GM12878 (cell line): Measurements from ENCODE around the gene SOX6. TPM values are rescaled to one million over a fixed set of nuclear protein-coding genes. Genes with fewer than 3 reads are reported as not detected.

ENCODE experiments used
- ATAC-seq: fragments of 200-7000 bp; cut with Tn5 transposase; 3 replicates; pipeline ENCODE4 v1.9.1; 2020; ENCODE audit warnings: mild to moderate bottlenecking, moderate library complexity
- BruUV-seq: library from RNA; stranded (reverse); fragments of 400-500 nt; replicated peaks from 2 replicates; lab custom pipeline; 2021; lab: Mats Ljungman, UMichigan
- CTCF ChIA-PET: fragments of 300-600 bp; sonication (Branson Sonifier 250); formaldehyde crosslinking; extraction: SDS; loops from one replicate; lab custom pipeline; 2021; ENCODE audit warnings: inconsistent platforms; lab: Yijun Ruan, JAX
- POLR2A ChIA-PET: fragments of 350-600 bp; formaldehyde crosslinking; extraction: SDS; loops from one replicate; lab custom pipeline; 2021; ENCODE audit warnings: inconsistent platforms; lab: Charles Lee
- RAD21 ChIA-PET: fragments of 300-600 bp; sonication (Branson Sonifier 250); formaldehyde crosslinking; loops from one replicate; lab custom pipeline; 2023; ENCODE audit warnings: antibody characterized with exemption; ENCODE audit not compliant: unreplicated experiment; lab: Charles Lee
- SMC1A ChIA-PET: fragments of 300-600 bp; sonication (Branson Sonifier 250); formaldehyde crosslinking; loops from one replicate; lab custom pipeline; 2023; ENCODE audit not compliant: unreplicated experiment, uncharacterized antibody; lab: Charles Lee
- DNase-seq: peaks from one replicate; pipeline ENCODE4 v3.0.0-alpha.2; 2011; ENCODE audit warnings: low read depth, low spot score
- FAIRE-seq: peaks from 3 replicates; lab custom pipeline; 2011; peaks lifted over from hg19 to GRCh38; lab: Jason Lieb, UNC
- H2AFZ ChIP-seq: 2 replicates; pipeline ENCODE4 v1.6.0; 2011; ENCODE audit warnings: low read depth, low read length, control low read depth; ENCODE audit not compliant: control insufficient read depth
- H3K27ac ChIP-seq: 2 replicates; pipeline ENCODE4 v1.5.1; 2011; ENCODE audit warnings: control low read depth; ENCODE audit not compliant: control insufficient read depth, insufficient read depth
- H3K27me3 ChIP-seq, 2 experiments: replicated peaks in 1 of 2; 2 replicates each; pipeline versions ENCODE4 v1.6.0 to v1.6.1; 2011; ENCODE audit warnings: low read length in 1 of 2; ENCODE audit not compliant: control insufficient read depth in 2 of 2, insufficient read depth in 2 of 2
- H3K36me3 ChIP-seq, 2 experiments: 2 replicates each; pipeline ENCODE4 v1.5.1; 2011; ENCODE audit warnings: low read length in 1 of 2; ENCODE audit not compliant: control insufficient read depth in 2 of 2, insufficient read depth in 2 of 2
- H3K4me1 ChIP-seq: 2 replicates; pipeline ENCODE4 v1.6.1; 2011; ENCODE audit warnings: mild to moderate bottlenecking, low read length, moderate library complexity, mixed read lengths; ENCODE audit not compliant: control insufficient read depth, insufficient read depth
- H3K4me2 ChIP-seq: 2 replicates; pipeline ENCODE4 v1.6.0; 2011; ENCODE audit warnings: control low read depth; ENCODE audit not compliant: control insufficient read depth, insufficient read depth
- H3K4me3 ChIP-seq: fragments of 200-600 bp; sonication (generic); 2 replicates; pipeline ENCODE4 v1.5.1; 2016
- H3K79me2 ChIP-seq: 2 replicates; pipeline ENCODE4 v1.6.0; 2011; ENCODE audit warnings: low read length; ENCODE audit not compliant: control insufficient read depth, insufficient read depth
- H3K9ac ChIP-seq: 2 replicates; pipeline ENCODE4 v1.8.0; 2011; ENCODE audit warnings: low read length, control low read depth, mixed read lengths; ENCODE audit not compliant: control insufficient read depth, insufficient read depth
- H3K9me3 ChIP-seq: replicated peaks from 3 replicates; pipeline ENCODE4 v1.5.1; 2011; ENCODE audit warnings: mild to moderate bottlenecking, low read length; ENCODE audit not compliant: control insufficient read depth, insufficient read depth
- H4K20me1 ChIP-seq: 2 replicates; pipeline ENCODE4 v1.6.0; 2011; ENCODE audit not compliant: control insufficient read depth, insufficient read depth
- ATF7 ChIP-seq: fragments of 450-650 bp; IDR thresholded peaks from 2 replicates; pipeline ENCODE4 v1.6.1; 2016; ENCODE audit warnings: low read depth, mild to moderate bottlenecking
- BCL11A ChIP-seq: IDR thresholded peaks from 2 replicates; pipeline ENCODE4 v1.6.1; 2011; ENCODE audit warnings: low read depth, low read length
- BCLAF1 ChIP-seq: fragments of 450-650 bp; IDR thresholded peaks from 2 replicates; pipeline ENCODE4 v1.6.1; 2017; ENCODE audit warnings: antibody characterized with exemption, mild to moderate bottlenecking, moderate library complexity
- BRCA1 ChIP-seq: IDR thresholded peaks from 2 replicates; pipeline ENCODE4 v1.6.1; 2011; ENCODE audit warnings: low read depth, low read length, improper control_type of control experiment
- CBFB ChIP-seq: IDR thresholded peaks from 2 replicates; pipeline ENCODE4 v1.6.1; 2016; ENCODE audit warnings: antibody characterized with exemption, low read depth
- CEBPB ChIP-seq, 2 experiments: fragments of 150-350 bp in 1 of 2; IDR thresholded peaks; 2 replicates each; pipeline ENCODE4 v1.6.1; 2012 to 2014; ENCODE audit warnings: low read depth in 2 of 2, low read length in 2 of 2, borderline replicate concordance in 1 of 2, inconsistent platforms in 1 of 2
- EP300 ChIP-seq, 2 experiments: fragments of 150-350 bp in 1 of 2; IDR thresholded peaks; 2 replicates each; pipeline ENCODE4 v1.6.1; 2011 to 2012; ENCODE audit warnings: low read depth in 2 of 2, low read length in 2 of 2, borderline replicate concordance in 1 of 2, improper control_type of control experiment in 1 of 2, inconsistent platforms in 1 of 2; ENCODE audit not compliant: control insufficient read depth in 1 of 2
- HDAC6 ChIP-seq: fragments of 200-600 bp; sonication (generic); IDR thresholded peaks from one replicate; pipeline ENCODE4 v1.8.0; 2017; ENCODE audit warnings: antibody characterized with exemption; ENCODE audit not compliant: unreplicated experiment
- JUNB ChIP-seq: IDR thresholded peaks from 2 replicates; pipeline ENCODE4 v1.6.1; 2016; ENCODE audit warnings: antibody characterized with exemption, mild to moderate bottlenecking
- LARP7 ChIP-seq: fragments of 450-650 bp; IDR thresholded peaks from 2 replicates; pipeline ENCODE4 v1.6.1; 2017; ENCODE audit warnings: mild to moderate bottlenecking
- SMARCA5 ChIP-seq: fragments of 450-650 bp; IDR thresholded peaks from 2 replicates; pipeline ENCODE4 v1.6.1; 2017; ENCODE audit warnings: mild to moderate bottlenecking
- TARDBP ChIP-seq: IDR thresholded peaks from 2 replicates; pipeline ENCODE4 v1.6.1; 2016; ENCODE audit warnings: borderline replicate concordance
- ZBED1 ChIP-seq: IDR thresholded peaks from 2 replicates; pipeline ENCODE4 v1.6.1; 2016; ENCODE audit warnings: borderline replicate concordance
- ZNF384 ChIP-seq: IDR thresholded peaks from 2 replicates; pipeline ENCODE4 v1.6.1; 2012; ENCODE audit warnings: low read depth, mild to moderate bottlenecking, low read length, improper control_type of control experiment, borderline replicate concordance
- WGBS: methylation state at CpG from one replicate; pipeline ENCODE4 v1.1.6; 2016; ENCODE audit warnings: low lambda C conversion rate; ENCODE audit not compliant: insufficient replicate concordance, insufficient coverage; ENCODE audit errors: missing lambda C conversion rate; 5-methylcytosine and 5-hydroxymethylcytosine counted together
- in situ Hi-C: fragments of 300-500 bp; cut with MboI; formaldehyde crosslinking; loops from 9 replicates; pipeline ENCODE4 v1.14.3; 2018; ENCODE audit warnings: mixed read lengths
- intact Hi-C: fragments of 100-400 bp; cut with micrococcal nuclease; formaldehyde crosslinking; loops from one replicate; pipeline ENCODE4 v1.14.2; 2022; ENCODE audit not compliant: unreplicated experiment
- polyA plus RNA-seq, 11 experiments: library from polyadenylated mRNA; depleted of rRNA in 4 of 11; unstranded in 6 of 11; stranded (reverse) in 5 of 11; fragments of >200 nt; fragmentation: Nextera tagmentation in 4 of 11; fragmentation: Illumina TruSeq in 1 of 11; extraction: Ambion mirVana in 4 of 11; extraction: Trizol in 1 of 11; gene quantifications; 1 replicate in 1 of 11; 2 replicates in 10 of 11; pipeline versions ENCODE4 v1.2.1 to v1.2.3, GENCODE V29; 2011 to 2016; ENCODE audit warnings: inconsistent platforms in 2 of 11, missing spikeins in 2 of 11, low read depth in 1 of 11
- total RNA-seq, 4 experiments: library from RNA; depleted of rRNA in 3 of 4; stranded (reverse); fragments of >200 nt in 3 of 4; fragmentation: Illumina TruSeq in 1 of 4; extraction: Trizol in 1 of 4; gene quantifications; 2 replicates each; pipeline versions ENCODE4 v1.2.1 to v1.2.3, GENCODE V29; 2013 to 2021

The SOX6 gene
- total and polyA plus RNA-seq, 10 of the 15 experiments (the other 5 are each of a cell fraction or from before 2014, with no cell fraction given) = 0.03 to 0.71 (median 0.29) TPM; not detected in 4

- ChIA-PET POLR2A (no interaction called here), RAD21 (no interaction called here), CTCF (no interaction called here), SMC1A (interaction anchor here (0.7 kb wide), 1 partner anchor 121 kb away, joined by 3 read pairs; no protein-coding TSS in a partner anchor)
- no peak for TF ChIP-seq BRCA1
- TF ChIP-seq BCLAF1 = no peak
- TF ChIP-seq ZBED1 = no peak
- no peak for TF ChIP-seq HDAC6
- no peak for TF ChIP-seq JUNB
- Histone ChIP-seq H3K36me3 (no peaks in the 10 kb centered on the region), H3K4me2 (no peak overlapping the region), H2AFZ (no peak overlapping the region), H3K27ac (no peak overlapping the region), H3K9me3 (no peaks in the 10 kb centered on the region), H3K9ac (no peak overlapping the region), H3K79me2 (no peaks in the 10 kb centered on the region), H3K4me3 (no peak overlapping the region), H4K20me1 (no peaks in the 10 kb centered on the region), H3K4me1 (no peaks in the 10 kb centered on the region), H3K27me3 (no peaks in the 10 kb centered on the region)
- ATAC-seq (no peak), DNase-seq (no peak), FAIRE-seq (no peak)
- no TSS peak for BruUV-seq
- in situ Hi-C loops = no loop called here
- intact Hi-C loops = no loop called here
- WGBS = 3% methylated on average over 1 of the region's 1 CpG
Measured at GRCh38 chr11:16291729-16292128, 64.6 kb downstream of the SOX6 start.

- Histone ChIP-seq H3K9ac (no peak overlapping the region), H4K20me1 (no peaks in the 10 kb centered on the region), H3K79me2 (no peaks in the 10 kb centered on the region), H3K27me3 (no peaks in the 10 kb centered on the region), H2AFZ (no peak overlapping the region), H3K4me3 (no peak overlapping the region), H3K36me3 (no peaks in the 10 kb centered on the region), H3K9me3 (no peaks in the 10 kb centered on the region), H3K4me1 (no peaks in the 10 kb centered on the region), H3K4me2 (no peak overlapping the region), H3K27ac (no peak overlapping the region)
- intact Hi-C loops (no loop called here), in situ Hi-C loops (no loop called here)
- 13% methylated on average over 3 of the region's 3 CpGs for WGBS
- TF ChIP-seq EP300 (IDR thresholded peaks at IDR 0.05; ENCODE audit: borderline replicate concordance in 1 of 2, control insufficient read depth in 1 of 2, low read depth in 2 of 2, low read length in 2 of 2) (no peak), CEBPB (IDR thresholded peaks at IDR 0.05; ENCODE audit: borderline replicate concordance in 1 of 2, low read depth in 2 of 2, low read length in 2 of 2) (no peak), CBFB (no peak), LARP7 (no peak), SMARCA5 (no peak), ATF7 (no peak), BCL11A (no peak), TARDBP (no peak), ZNF384 (no peak)
- RAD21 ChIA-PET = no interaction called here
- SMC1A ChIA-PET = interaction anchor here (0.7 to 1.1 kb wide), 2 partner anchors 14 to 97 kb away, joined by 3 read pairs; no protein-coding TSS in a partner anchor
- no peak for ATAC-seq
- POLR2A ChIA-PET = no interaction called here
- DNase-seq = no peak
- CTCF ChIA-PET = no interaction called here
- BruUV-seq = no TSS peak
- no peak for FAIRE-seq
Measured at GRCh38 chr11:16289541-16289940, 66.8 kb downstream of the SOX6 start.
